ENCODE data around the gene HNRNPH2.

GRCh38 chrX:101359966-101360365 lies 48.1 kb upstream of the HNRNPH2 start:
- no peak for TF ChIP-seq RCOR1 (IDR thresholded peaks at IDR 0.05; ENCODE audit: low read depth, low read length)
- no peak for TF ChIP-seq POLR2A (IDR thresholded peaks at IDR 0.05; ENCODE audit: low read length)
- TF ChIP-seq POLR2AphosphoS2 (conservative IDR thresholded peaks at IDR 0.05; ENCODE audit: low read length), result no peak
- TF ChIP-seq USF2 (IDR thresholded peaks at IDR 0.05), result no peak
- no peak for TF ChIP-seq JUN (IDR thresholded peaks at IDR 0.05)
- TF ChIP-seq RNF2 (IDR thresholded peaks at IDR 0.05; ENCODE audit: borderline replicate concordance, low read depth), result no peak
- TF ChIP-seq, protein P1, sequence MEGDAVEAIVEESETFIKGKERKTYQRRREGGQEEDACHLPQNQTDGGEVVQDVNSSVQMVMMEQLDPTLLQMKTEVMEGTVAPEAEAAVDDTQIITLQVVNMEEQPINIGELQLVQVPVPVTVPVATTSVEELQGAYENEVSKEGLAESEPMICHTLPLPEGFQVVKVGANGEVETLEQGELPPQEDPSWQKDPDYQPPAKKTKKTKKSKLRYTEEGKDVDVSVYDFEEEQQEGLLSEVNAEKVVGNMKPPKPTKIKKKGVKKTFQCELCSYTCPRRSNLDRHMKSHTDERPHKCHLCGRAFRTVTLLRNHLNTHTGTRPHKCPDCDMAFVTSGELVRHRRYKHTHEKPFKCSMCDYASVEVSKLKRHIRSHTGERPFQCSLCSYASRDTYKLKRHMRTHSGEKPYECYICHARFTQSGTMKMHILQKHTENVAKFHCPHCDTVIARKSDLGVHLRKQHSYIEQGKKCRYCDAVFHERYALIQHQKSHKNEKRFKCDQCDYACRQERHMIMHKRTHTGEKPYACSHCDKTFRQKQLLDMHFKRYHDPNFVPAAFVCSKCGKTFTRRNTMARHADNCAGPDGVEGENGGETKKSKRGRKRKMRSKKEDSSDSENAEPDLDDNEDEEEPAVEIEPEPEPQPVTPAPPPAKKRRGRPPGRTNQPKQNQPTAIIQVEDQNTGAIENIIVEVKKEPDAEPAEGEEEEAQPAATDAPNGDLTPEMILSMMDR (IDR thresholded peaks at IDR 0.05), result no peak
- no peak for TF ChIP-seq NR3C1 (IDR thresholded peaks at IDR 0.05)
- no peak for TF ChIP-seq CEBPB (IDR thresholded peaks at IDR 0.05)
- no peak for TF ChIP-seq CBX8 (IDR thresholded peaks at IDR 0.05)
- no peak for TF ChIP-seq SREBF2 (IDR thresholded peaks at IDR 0.05)

Measured in A549 (cell line).